Measurements from ENCODE around the gene SHANK3.

Gene SHANK3

DNA sequence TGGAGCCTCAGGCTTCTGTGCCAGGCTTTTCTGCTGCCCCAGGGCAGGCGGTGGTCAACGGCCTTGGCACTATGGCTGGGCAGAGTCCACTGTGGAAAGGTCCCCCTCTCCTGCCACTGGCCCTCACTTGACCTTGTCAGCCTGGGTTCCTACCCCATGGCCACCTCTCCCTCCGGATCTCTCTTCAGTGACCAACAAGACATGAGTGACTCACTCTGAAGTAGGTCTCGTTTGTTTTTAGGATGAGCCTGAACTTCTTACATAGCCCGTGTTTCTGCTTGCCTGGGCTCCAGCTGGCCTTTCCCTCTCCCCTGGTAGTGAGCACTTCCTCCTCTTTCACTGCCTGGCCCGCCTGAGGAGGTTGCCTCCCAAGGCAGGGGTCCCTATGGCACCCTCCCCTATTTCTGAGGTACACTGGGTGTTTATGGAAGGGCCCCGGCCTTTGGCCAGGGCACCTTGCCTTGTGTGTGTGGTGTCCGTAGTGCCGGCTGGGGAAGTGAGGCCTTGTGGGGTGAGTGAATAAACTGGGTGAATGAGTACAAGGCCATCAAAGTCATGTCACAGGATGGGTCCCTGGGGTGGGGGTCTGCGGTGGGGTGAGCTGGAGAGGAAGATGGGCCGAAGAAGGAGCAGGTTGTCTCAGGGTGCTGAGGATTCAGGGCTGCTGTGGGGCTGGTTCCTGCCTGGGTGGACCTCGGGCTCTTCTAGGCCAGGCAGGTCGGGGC lies 5.0 kb downstream of the SHANK3 start:
- DNase-seq (ENCODE audit: low read depth in 1 of 2, low spot score in 1 of 2): no peak

DNA sequence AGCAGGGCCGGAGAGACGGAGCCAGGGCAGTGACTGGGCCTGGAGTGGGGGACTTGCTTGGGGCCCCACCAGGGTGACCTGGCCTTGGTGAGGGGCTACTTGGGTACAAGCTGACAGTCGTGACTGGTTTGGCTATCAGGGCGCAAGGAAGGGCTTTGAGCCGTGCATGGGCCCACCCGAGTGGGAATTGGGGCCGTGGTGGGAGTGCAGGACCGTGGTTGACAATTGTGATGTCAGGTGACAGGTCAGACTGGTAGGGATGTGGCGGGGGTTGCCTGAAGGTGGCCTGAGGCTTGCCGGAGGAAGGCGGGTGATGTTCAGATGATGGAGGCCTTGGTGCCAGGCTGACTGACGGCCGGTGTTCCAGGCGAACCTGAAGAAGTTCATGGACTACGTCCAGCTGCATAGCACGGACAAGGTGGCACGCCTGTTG lies 5.6 kb downstream of the SHANK3 start:
- no peak for DNase-seq (ENCODE audit: low read depth in 1 of 2, low spot score in 1 of 2)

DNA sequence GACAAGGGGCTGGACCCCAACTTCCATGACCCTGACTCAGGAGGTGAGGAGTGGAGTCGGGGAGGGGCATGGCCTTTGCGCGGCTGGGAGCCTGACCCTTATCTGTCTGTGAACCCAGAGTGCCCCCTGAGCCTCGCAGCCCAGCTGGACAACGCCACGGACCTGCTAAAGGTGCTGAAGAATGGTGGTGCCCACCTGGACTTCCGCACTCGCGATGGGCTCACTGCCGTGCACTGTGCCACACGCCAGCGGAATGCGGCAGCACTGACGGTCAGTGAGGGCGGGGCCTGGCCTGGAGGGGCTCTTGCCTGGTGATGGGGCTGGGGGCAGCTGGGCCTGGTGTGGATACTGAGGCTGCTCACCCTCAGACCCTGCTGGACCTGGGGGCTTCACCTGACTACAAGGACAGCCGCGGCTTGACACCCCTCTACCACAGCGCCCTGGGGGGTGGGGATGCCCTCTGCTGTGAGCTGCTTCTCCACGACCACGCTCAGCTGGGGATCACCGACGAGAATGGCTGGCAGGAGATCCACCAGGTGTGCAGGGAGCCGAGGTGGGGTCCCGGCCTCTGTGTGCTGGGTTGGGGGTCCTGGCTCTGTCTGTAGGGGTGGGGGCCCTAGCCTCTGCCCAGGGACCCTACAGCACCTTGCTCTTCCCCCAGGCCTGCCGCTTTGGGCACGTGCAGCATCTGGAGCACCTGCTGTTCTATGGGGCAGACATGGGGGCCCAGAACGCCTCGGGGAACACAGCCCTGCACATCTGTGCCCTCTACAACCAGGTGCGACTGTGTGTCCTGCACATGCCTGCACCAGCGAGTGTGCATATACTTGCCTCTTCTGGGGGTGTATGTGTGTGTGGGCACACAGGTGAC lies 6.3 kb downstream of the SHANK3 start:
- DNase-seq (ENCODE audit: low read depth in 1 of 2, low spot score in 1 of 2): no peak

DNA sequence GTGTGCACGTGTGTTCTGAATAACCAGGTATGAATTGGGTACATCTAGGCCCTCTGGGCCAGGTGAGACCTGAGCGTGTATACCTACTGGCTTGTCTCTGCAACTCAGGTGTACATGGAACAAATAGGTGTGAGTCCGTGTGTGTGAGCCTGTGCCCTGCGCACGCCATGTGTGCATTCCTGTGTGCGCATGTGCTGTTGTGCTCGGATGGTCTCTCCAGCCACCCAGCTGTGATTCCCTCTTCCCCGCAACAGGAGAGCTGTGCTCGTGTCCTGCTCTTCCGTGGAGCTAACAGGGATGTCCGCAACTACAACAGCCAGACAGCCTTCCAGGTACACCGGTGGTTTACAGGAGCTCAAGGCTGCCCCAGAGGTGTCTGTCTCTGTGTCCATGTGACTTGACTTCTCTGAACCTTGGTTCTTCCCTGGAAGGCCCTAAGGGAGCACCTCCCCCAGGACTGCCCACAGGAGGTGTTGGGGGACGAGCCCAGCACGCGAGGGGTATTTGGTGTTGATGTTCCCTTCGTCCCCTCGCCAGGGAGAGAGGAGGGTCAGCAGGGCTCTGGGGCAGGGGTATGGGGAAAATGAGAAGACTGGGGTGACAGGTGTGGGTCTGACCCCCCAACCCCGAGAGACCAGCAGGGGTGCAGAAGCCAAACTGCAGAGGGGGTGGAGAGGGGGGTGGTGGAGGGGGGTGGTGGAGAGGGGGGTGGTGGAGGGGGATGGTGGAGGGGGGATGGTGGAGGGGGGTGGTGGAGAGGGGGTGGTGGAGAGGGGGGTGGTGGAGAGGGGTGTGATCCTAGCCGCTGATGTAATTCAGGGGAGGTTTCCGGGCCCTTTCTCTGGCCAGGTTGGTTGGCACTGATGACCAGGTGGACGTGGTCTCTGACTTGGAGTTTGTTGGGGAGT lies 10.7 kb downstream of the SHANK3 start:
- no peak for DNase-seq (ENCODE audit: low read depth in 1 of 2, low spot score in 1 of 2)

GRCh38 chr22:50683994-50684371 lies 11.4 kb downstream of the SHANK3 start:
- DNase-seq (ENCODE audit: low read depth in 1 of 2, low spot score in 1 of 2): no peak

DNA sequence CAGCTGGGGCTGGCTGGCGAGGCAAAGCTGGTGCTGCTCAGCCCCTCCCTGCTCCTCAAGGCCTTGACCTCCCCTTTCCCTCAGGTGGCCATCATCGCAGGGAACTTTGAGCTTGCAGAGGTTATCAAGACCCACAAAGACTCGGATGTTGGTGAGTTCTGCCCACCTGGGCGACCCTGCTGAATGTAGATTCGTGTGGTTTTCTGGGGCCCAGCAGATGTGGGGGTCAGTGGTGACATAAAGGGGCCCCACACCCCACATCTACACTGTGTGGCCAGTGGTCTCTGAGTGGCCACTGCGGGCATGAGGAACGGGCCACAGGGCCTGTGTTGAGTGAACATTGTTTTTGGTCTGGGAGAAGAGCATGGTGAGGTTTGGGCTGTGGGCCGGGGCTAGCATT lies 11.9 kb downstream of the SHANK3 start:
- DNase-seq (ENCODE audit: low read depth in 1 of 2, low spot score in 1 of 2): no peak

DNA sequence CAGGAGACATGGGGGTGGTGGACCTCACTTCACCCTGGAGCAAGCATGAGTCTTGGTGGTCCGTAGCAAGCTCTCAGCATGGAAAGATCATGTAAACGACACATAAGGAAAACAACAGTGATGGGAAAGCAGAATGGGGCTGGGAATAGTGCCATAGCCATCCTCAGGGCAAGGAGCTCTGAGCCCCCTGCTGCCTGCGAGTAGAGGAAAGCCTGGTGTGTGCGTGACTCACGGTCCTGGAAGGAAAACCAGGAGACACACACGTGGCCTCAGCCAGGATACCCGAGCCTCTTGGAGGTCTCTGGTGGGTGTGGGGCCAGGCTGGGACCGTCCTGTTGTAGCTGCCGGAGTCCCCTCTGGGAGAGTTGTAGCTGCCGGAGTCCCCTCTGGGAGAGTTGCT lies 12.4 kb downstream of the SHANK3 start:
- no peak for DNase-seq (ENCODE audit: low read depth in 1 of 2, low spot score in 1 of 2)

DNA sequence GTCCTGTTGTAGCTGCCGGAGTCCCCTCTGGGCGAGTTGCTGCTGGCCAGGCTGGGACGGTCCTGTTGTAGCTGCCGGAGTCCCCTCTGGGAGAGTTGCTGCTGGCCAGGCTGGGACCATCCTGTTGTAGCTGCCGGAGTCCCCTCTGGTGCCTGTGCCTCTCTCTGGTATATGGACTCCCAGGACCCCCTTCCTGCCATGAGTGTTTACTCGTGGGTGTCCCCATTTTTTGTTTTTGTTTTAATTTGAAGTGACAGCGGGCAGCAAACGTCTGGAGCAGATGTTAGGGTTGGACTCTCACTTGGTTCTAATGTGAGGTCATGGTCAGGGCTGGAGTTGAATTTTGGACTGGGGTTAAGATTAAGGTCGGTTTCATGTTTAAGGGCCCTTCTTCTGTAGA lies 14.2 kb downstream of the SHANK3 start:
- no peak for DNase-seq (ENCODE audit: low read depth in 1 of 2, low spot score in 1 of 2)

GRCh38 chr22:50687829-50688228 lies 15.2 kb downstream of the SHANK3 start:
- DNase-seq (ENCODE audit: low read depth in 1 of 2, low spot score in 1 of 2): no peak

DNA sequence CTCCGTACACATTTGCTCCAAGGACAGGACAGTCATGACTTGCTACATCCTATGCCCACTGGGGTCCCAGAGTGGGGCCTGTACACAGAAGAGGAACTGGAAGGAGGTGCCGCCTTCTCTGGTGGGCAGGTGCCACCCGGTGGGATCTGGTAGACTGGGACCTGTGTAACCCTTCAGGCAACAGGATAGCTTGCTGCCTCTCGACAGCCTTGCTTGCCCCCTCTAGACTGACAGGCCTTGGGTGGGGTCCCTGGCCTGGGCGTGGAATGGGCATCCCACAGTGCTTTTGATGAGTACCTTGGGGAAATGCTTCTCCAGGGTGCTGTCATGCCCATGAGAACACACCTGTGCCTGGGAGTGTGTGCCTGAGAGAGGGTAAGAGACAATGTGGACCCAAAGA lies 15.8 kb downstream of the SHANK3 start:
- DNase-seq (ENCODE audit: low read depth in 1 of 2, low spot score in 1 of 2): peak in 1 of 2 donors; percentile 0

GRCh38 chr22:50691521-50691920 lies 18.9 kb downstream of the SHANK3 start:
- DNase-seq (ENCODE audit: low read depth in 1 of 2, low spot score in 1 of 2): no peak

DNA sequence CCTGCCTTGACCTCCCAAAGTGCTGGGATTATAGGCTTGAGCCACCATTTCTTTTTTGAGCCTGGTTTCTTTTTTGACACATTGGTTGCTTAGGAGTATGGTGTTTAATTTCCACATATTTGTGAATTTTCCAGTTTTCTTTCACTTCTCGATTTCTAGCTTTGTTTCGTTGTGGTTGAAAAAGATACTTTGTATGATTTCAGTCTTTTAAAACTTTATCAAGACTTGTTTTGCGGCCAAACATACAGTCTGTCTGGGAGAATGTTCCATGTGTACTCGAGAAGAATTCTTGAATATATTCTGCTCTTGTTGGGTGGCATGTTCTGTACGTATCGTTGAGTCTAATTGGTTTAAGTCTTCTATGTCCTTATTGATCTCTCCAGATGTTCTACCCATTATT lies 20.8 kb downstream of the SHANK3 start:
- no peak for DNase-seq (ENCODE audit: low read depth in 1 of 2, low spot score in 1 of 2)

- DNase-seq (ENCODE audit: low read depth in 1 of 2, low spot score in 1 of 2): no peak
Observed at GRCh38 chr22:50694099-50694605, 21.5 kb downstream of the SHANK3 start.

GRCh38 chr22:50694766-50695420 lies 22.3 kb downstream of the SHANK3 start:
- no peak for DNase-seq (ENCODE audit: low read depth in 1 of 2, low spot score in 1 of 2)

DNA sequence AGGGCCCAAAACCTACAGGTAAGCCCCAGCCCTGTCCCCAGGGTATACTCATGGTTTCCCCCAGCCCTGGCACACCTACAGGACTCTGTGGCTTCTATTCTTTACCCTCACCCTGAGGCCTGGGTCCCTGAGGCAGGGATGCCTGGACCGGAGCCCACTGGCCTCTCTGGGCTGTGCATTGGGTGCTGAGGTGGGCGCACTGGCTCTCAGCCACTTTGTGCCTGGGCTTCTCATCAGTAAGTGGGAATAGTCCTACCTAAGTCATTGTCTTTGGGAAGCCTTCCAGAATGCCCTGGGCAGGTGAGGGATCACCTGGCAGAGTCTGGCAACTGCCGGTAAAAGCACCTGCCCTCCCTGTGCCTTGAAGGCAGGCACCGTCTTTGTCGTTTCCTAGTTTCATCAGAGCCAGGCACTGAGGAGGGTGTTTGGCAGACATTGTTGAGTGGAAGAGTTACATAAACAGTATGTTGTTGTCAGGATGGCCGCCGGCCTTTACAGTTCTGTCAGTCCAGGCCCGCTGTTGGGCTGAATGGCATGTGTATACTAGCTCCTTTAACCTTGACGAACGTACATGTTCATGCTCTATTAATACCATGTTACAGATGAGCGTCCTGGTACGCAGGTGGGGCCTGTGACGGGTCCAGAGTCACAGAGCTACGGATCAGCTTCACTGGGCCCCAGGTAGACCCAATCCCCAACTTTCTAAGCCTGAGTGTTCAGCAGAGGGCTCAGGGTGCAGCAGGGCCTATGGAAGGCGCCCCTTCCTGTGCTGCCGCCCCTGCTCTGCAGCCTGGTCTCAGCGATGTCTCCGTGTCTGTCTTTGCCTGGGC lies 23.0 kb downstream of the SHANK3 start:
- DNase-seq (ENCODE audit: low read depth in 1 of 2, low spot score in 1 of 2): no peak

DNA sequence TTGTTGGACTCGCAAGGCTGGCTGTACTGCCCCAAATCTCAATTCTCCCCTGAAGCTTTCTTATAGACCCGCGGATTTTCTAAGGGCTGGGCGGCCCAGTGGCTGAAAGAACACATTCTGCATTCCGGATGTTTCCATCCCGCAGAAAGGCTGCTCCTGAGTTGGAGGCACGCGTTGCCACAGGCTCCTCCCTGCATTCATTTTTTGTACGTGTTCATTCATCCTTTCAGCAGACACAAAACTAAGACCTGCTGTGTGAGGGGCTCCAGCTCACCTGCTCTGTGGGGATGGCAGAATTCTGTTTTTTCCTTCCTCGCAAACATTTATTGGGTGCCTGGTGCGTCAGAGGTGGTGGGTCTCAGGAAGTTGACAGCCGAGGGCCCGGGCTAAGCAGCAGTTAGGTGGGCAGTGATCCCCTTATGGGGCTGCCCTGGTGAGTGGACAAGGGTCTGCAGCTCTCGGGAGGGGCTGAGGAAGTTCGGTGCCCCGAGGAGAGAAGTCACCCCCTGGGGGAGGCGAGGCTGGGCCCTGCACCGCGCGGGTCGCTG lies 23.7 kb downstream of the SHANK3 start:
- no peak for DNase-seq (ENCODE audit: low read depth in 1 of 2, low spot score in 1 of 2)

- DNase-seq (ENCODE audit: low read depth in 1 of 2, low spot score in 1 of 2): no peak
Observed at GRCh38 chr22:50696799-50697561, 24.4 kb downstream of the SHANK3 start.

GRCh38 chr22:50697667-50698506 lies 25.3 kb downstream of the SHANK3 start:
- DNase-seq (ENCODE audit: low read depth in 1 of 2, low spot score in 1 of 2): no peak
